HEK293 (cell line): Measurements from ENCODE around the gene TRIM6.
"Not testable (repeated sequence)": the region's sequence is repeated elsewhere in the genome, so short reads cannot be mapped to it uniquely, and the experiment has no call there.

Source experiments
- CTCF ChIA-PET: fragments of 350-600 bp; formaldehyde crosslinking; extraction: SDS; loops from one replicate; lab custom pipeline; 2021; ENCODE audit warnings: antibody characterized with exemption; lab: Yijun Ruan, JAX
- POLR2A ChIA-PET: fragments of 300-600 bp; formaldehyde crosslinking; extraction: SDS; loops from one replicate; lab custom pipeline; 2020; ENCODE audit warnings: antibody characterized with exemption, inconsistent platforms; lab: Yijun Ruan, JAX
- H3K27ac ChIP-seq: fragments of 200-500 bp; sonication (Bioruptor generic); 2 replicates; pipeline ENCODE4 v1.5.1; 2014; ENCODE audit warnings: low read depth, low read length, control low read depth, inconsistent platforms; ENCODE audit errors: extremely low read depth
- H3K36me3 ChIP-seq, 2 experiments: fragments of 200-500 bp in 1 of 2; sonication (Bioruptor generic) in 1 of 2; 1 replicate in 1 of 2; 2 replicates in 1 of 2; pipeline ENCODE4 v1.5.1; 2014 to 2017; ENCODE audit warnings: inconsistent platforms in 2 of 2, low read length in 2 of 2; ENCODE audit not compliant: control insufficient read depth in 2 of 2, insufficient read depth in 1 of 2
- H3K4me1 ChIP-seq: fragments of 200-500 bp; sonication (Bioruptor generic); 2 replicates; pipeline ENCODE4 v1.5.1; 2014; ENCODE audit warnings: mild to moderate bottlenecking, low read length, inconsistent platforms; ENCODE audit not compliant: control insufficient read depth, insufficient read depth
- H3K4me3 ChIP-seq: 2 replicates; pipeline ENCODE4 v1.5.1; 2011; ENCODE audit warnings: low read depth, mild to moderate bottlenecking, control low read depth, low read length, moderate library complexity
- H3K9me3 ChIP-seq: fragments of 200-500 bp; sonication (Bioruptor generic); 2 replicates; pipeline ENCODE4 v1.5.1; 2014; ENCODE audit warnings: low read depth, low read length, inconsistent platforms; ENCODE audit not compliant: control insufficient read depth, insufficient read depth
- BCL11A ChIP-seq: fragments of 450-650 bp; formaldehyde crosslinking; IDR thresholded peaks from 2 replicates; pipeline ENCODE4 v1.5.1; 2016; ENCODE audit warnings: low read depth, missing biosample characterization, missing genetic modification characterization
- BCL11B ChIP-seq: fragments of 450-650 bp; formaldehyde crosslinking; IDR thresholded peaks from 2 replicates; pipeline ENCODE4 v1.5.1; 2016; ENCODE audit warnings: low read depth, missing biosample characterization, missing genetic modification characterization
- GLI4 ChIP-seq: fragments of 450-650 bp; formaldehyde crosslinking; IDR thresholded peaks from 2 replicates; pipeline ENCODE4 v1.5.1; 2016; ENCODE audit warnings: missing biosample characterization, missing genetic modification characterization
- INSM2 ChIP-seq: fragments of 450-650 bp; formaldehyde crosslinking; IDR thresholded peaks from 2 replicates; pipeline ENCODE4 v1.5.1; 2016; ENCODE audit warnings: missing biosample characterization, missing genetic modification characterization
- KLF7 ChIP-seq: fragments of 450-650 bp; formaldehyde crosslinking; IDR thresholded peaks from 2 replicates; pipeline ENCODE4 v1.5.1; 2016; ENCODE audit warnings: missing biosample characterization, missing genetic modification characterization, borderline replicate concordance
- KLF8 ChIP-seq: fragments of 450-650 bp; formaldehyde crosslinking; IDR thresholded peaks from 2 replicates; pipeline ENCODE4 v1.5.1; 2016; ENCODE audit warnings: missing biosample characterization, missing genetic modification characterization
- OSR2 ChIP-seq: fragments of 450-650 bp; formaldehyde crosslinking; IDR thresholded peaks from 2 replicates; pipeline ENCODE4 v1.5.1; 2016; ENCODE audit warnings: missing biosample characterization, missing genetic modification characterization
- SALL2 ChIP-seq: fragments of 450-650 bp; formaldehyde crosslinking; IDR thresholded peaks from 2 replicates; pipeline ENCODE4 v1.5.0; 2017; ENCODE audit warnings: missing biosample characterization, mild to moderate bottlenecking, missing genetic modification characterization, borderline replicate concordance
- TCF7L2 ChIP-seq: IDR thresholded peaks from 2 replicates; pipeline ENCODE4 v1.6.1; 2011; ENCODE audit warnings: low read depth, mild to moderate bottlenecking, inconsistent platforms, low read length, moderate library complexity, borderline replicate concordance
- YY1 ChIP-seq: fragments of 450-650 bp; formaldehyde crosslinking; IDR thresholded peaks from 2 replicates; pipeline ENCODE4 v1.5.1; 2018; ENCODE audit warnings: missing biosample characterization, missing genetic modification characterization
- YY2 ChIP-seq: fragments of 450-650 bp; formaldehyde crosslinking; IDR thresholded peaks from 2 replicates; pipeline ENCODE4 v1.5.1; 2016; ENCODE audit warnings: missing biosample characterization, missing genetic modification characterization
- ZEB2 ChIP-seq: fragments of 450-650 bp; formaldehyde crosslinking; IDR thresholded peaks from 2 replicates; pipeline ENCODE4 v1.5.1; 2016; ENCODE audit warnings: missing biosample characterization, missing genetic modification characterization
- ZFP41 ChIP-seq: fragments of 450-650 bp; formaldehyde crosslinking; IDR thresholded peaks from 2 replicates; pipeline ENCODE4 v1.5.1; 2016; ENCODE audit warnings: missing biosample characterization, missing genetic modification characterization, borderline replicate concordance
- ZNF10 ChIP-seq: fragments of 450-650 bp; formaldehyde crosslinking; IDR thresholded peaks from 2 replicates; pipeline ENCODE4 v1.5.1; 2017; ENCODE audit warnings: missing biosample characterization, missing genetic modification characterization
- ZNF114 ChIP-seq: fragments of 450-650 bp; formaldehyde crosslinking; IDR thresholded peaks from 2 replicates; pipeline ENCODE4 v1.5.0; 2017; ENCODE audit warnings: missing biosample characterization, missing genetic modification characterization
- ZNF155 ChIP-seq: fragments of 450-650 bp; formaldehyde crosslinking; IDR thresholded peaks from 2 replicates; pipeline ENCODE4 v1.5.1; 2016; ENCODE audit warnings: missing biosample characterization, missing genetic modification characterization
- ZNF23 ChIP-seq: fragments of 450-650 bp; formaldehyde crosslinking; IDR thresholded peaks from 2 replicates; pipeline ENCODE4 v1.5.1; 2016; ENCODE audit warnings: missing biosample characterization, missing genetic modification characterization, borderline replicate concordance
- ZNF302 ChIP-seq: fragments of 450-650 bp; formaldehyde crosslinking; IDR thresholded peaks from 2 replicates; pipeline ENCODE4 v1.5.1; 2016; ENCODE audit warnings: missing biosample characterization, missing genetic modification characterization, low read depth
- ZNF449 ChIP-seq: fragments of 450-650 bp; formaldehyde crosslinking; IDR thresholded peaks from 2 replicates; pipeline ENCODE4 v1.5.1; 2017; ENCODE audit warnings: missing biosample characterization, mild to moderate bottlenecking, missing genetic modification characterization, moderate library complexity
- ZNF544 ChIP-seq: fragments of 450-650 bp; formaldehyde crosslinking; IDR thresholded peaks from 2 replicates; pipeline ENCODE4 v1.5.0; 2017; ENCODE audit warnings: missing biosample characterization, missing genetic modification characterization
- ZNF548 ChIP-seq: fragments of 450-650 bp; formaldehyde crosslinking; IDR thresholded peaks from 2 replicates; pipeline ENCODE4 v1.5.1; 2016; ENCODE audit warnings: missing biosample characterization, missing genetic modification characterization
- ZNF561 ChIP-seq: fragments of 450-650 bp; IDR thresholded peaks from 2 replicates; pipeline ENCODE4 v1.5.1; 2018; ENCODE audit warnings: missing biosample characterization, missing genetic modification characterization, borderline replicate concordance
- ZNF623 ChIP-seq: fragments of 450-650 bp; formaldehyde crosslinking; IDR thresholded peaks from 2 replicates; pipeline ENCODE4 v1.5.1; 2016; ENCODE audit warnings: missing biosample characterization, missing genetic modification characterization
- ZNF704 ChIP-seq: fragments of 450-650 bp; formaldehyde crosslinking; IDR thresholded peaks from 2 replicates; pipeline ENCODE4 v1.5.1; 2016; ENCODE audit warnings: missing biosample characterization, missing genetic modification characterization
- ZNF747 ChIP-seq: fragments of 450-650 bp; formaldehyde crosslinking; IDR thresholded peaks from 2 replicates; pipeline ENCODE4 v1.5.1; 2016; ENCODE audit warnings: missing biosample characterization, missing genetic modification characterization

The TRIM6 gene

GRCh38 chr11:5577101-5577500 is 19.3 kb upstream of the TRIM6 start (continued):
- TF ChIP-seq INSM2 (tag by site-specific recombination) = no peak
- no peak for TF ChIP-seq ZNF114 (tag by site-specific recombination)
- no peak for TF ChIP-seq ZNF10 (tag by site-specific recombination)
- TF ChIP-seq KLF7 (tag by site-specific recombination) = no peak
- TF ChIP-seq BCL11A (tag by site-specific recombination) = no peak
- no peak for TF ChIP-seq ZNF704
- TF ChIP-seq ZFP41 (tag by site-specific recombination) = no peak
- TF ChIP-seq BCL11B (tag by site-specific recombination) = no peak
- TF ChIP-seq, all 188 proteins: peak for 0

- ChIA-PET POLR2A (no interaction called here), CTCF (no interaction called here)
- Histone ChIP-seq H3K36me3 (no peaks in the 10 kb centered on the region), H3K9me3 (no peaks in the 10 kb centered on the region), H3K27ac (no peak within 1 kb of the TSS), H3K4me3 (no peak within 1 kb of the TSS), H3K4me1 (no peaks in the 10 kb centered on the region)
- TF ChIP-seq ZNF561 (tag by site-specific recombination) (no peak), GLI4 (tag by site-specific recombination) (no peak), KLF8 (no peak), ZNF23 (tag by site-specific recombination) (no peak), ZNF544 (tag by site-specific recombination) (no peak), ZNF747 (no peak), ZNF449 (tag by site-specific recombination) (no peak), ZEB2 (tag by site-specific recombination) (no peak), SALL2 (tag by site-specific recombination) (no peak)
Observed at GRCh38 chr11:5580577-5580976, 15.9 kb upstream of the TRIM6 start, which contains the start of gene OR52B6. TSS of gene OR52B6 (plus strand) at chr11:5580877. CDS start at chr11:5580877, 0 bp downstream.

- Histone ChIP-seq H3K4me1 (no peaks in the 10 kb centered on the region), H3K36me3 (no peaks in the 10 kb centered on the region), H3K4me3 (no peak overlapping the region), H3K9me3 (no peaks in the 10 kb centered on the region), H3K27ac (no peak overlapping the region)
- TF ChIP-seq TCF7L2 (no peak), ZNF155 (tag by site-specific recombination) (no peak), ZNF544 (tag by site-specific recombination) (no peak), ZNF623 (tag by site-specific recombination) (no peak), ZNF548 (no peak), OSR2 (no peak), ZNF302 (tag by site-specific recombination) (no peak), BCL11A (tag by site-specific recombination) (no peak), YY1 (tag by site-specific recombination) (no peak), YY2 (tag by site-specific recombination) (no peak)
- ChIA-PET POLR2A (no interaction called here), CTCF (no interaction called here)
Observed at GRCh38 chr11:5581014-5581413, 15.4 kb upstream of the TRIM6 start.

GRCh38 chr11:5584458-5584857 is 12.0 kb upstream of the TRIM6 start:
- CTCF ChIA-PET, POLR2A ChIA-PET: not testable (repeated sequence)

GRCh38 chr11:5589906-5590305 is 6.5 kb upstream of the TRIM6 start:
- H3K27ac ChIP-seq, H3K9me3 ChIP-seq, POLR2A ChIA-PET, H3K4me3 ChIP-seq, CTCF ChIA-PET, H3K36me3 ChIP-seq, H3K4me1 ChIP-seq: not testable (repeated sequence)

More at GRCh38 chr11:5584458-5584857, 12.0 kb upstream of the TRIM6 start:
- H3K4me3 ChIP-seq, H3K36me3 ChIP-seq, H3K4me1 ChIP-seq, H3K27ac ChIP-seq, H3K9me3 ChIP-seq: not testable (repeated sequence)
